Testis (tissue), 2 donors: ENCODE data around the gene CPAMD8.

Experiments
- CTCF ChIP-seq, 3 experiments: fragments of 450-650 bp in 2 of 3; fragments of 200-600 bp in 1 of 3; sonication (generic) in 1 of 3; IDR thresholded peaks; one replicate each; pipeline ENCODE4 v1.5.1; 2016 to 2019; ENCODE audit warnings: antibody characterized with exemption in 3 of 3, mild to moderate bottlenecking in 2 of 3, moderate library complexity in 1 of 3
- POLR2A ChIP-seq: fragments of 450-650 bp; IDR thresholded peaks from one replicate; pipeline ENCODE4 v1.6.1; 2017; ENCODE audit warnings: antibody characterized with exemption, mild to moderate bottlenecking, moderate library complexity

GRCh38 chr19:17075864-17076542 is 49.4 kb upstream of the CPAMD8 start:
- TF ChIP-seq CTCF (IDR thresholded peaks at IDR 0.05) (no peak), POLR2A (no peak)
